HG02973 (cell line): ENCODE data around the gene RICTOR.
"Not testable (repeated sequence)": the region's sequence is repeated elsewhere in the genome, so short reads cannot be mapped to it uniquely, and the experiment has no call there.

ENCODE experiments used
- ATAC-seq: cut with Tn5 transposase; IDR thresholded peaks from one replicate; pipeline ENCODE4 v1.9.1; 2021; ENCODE audit warnings: moderate library complexity; ENCODE audit not compliant: unreplicated experiment

Gene RICTOR

DNA sequence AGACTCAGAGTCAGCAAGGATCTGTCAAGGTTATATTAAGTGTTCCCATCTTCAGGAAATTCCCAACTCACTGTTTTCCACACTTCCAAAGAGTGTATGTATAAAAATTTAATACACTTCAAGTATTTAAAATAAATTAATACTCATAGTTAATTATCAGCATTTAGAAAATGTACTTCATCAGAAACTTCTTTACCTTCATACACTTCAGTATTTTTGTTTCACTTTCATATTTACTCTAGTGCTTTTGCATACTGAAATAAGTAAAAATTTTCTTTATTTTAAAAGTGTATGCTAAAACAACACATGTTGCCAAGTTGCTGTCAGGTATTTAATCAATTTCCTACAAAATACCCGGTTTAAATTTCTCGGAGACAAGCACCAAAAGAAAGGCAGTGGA lies 16.5 kb downstream of the RICTOR start:
- peak; percentile 49 for ATAC-seq

DNA sequence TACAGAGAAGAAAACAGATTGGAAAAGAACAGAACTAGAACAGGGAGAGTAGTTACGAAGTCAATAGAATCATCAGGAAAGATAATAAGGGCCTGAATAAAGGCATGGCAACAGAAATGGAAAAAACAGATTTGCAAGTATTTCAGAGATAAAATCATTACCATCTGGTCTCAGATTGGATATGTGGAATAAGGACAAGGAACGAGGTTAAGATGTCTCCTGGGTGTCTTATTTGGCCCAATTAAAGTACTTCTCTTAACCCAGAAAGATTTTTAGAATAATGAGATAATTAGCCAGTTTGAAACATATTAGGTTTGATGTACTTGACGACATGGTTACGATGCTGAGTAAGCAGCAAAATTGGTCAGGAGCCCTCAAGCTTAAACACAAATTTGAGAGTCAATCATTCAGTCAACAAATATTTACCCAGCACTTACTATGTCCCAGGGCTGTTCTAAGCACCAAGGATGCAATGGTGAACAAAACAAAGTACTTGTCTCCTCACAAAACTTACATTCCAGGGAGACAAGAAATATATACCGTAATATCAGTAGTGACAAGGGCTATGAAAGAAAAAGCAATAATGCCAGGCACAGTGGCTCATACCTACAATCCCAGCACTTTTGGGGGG lies 18.3 kb downstream of the RICTOR start:
- ATAC-seq = no peak

DNA sequence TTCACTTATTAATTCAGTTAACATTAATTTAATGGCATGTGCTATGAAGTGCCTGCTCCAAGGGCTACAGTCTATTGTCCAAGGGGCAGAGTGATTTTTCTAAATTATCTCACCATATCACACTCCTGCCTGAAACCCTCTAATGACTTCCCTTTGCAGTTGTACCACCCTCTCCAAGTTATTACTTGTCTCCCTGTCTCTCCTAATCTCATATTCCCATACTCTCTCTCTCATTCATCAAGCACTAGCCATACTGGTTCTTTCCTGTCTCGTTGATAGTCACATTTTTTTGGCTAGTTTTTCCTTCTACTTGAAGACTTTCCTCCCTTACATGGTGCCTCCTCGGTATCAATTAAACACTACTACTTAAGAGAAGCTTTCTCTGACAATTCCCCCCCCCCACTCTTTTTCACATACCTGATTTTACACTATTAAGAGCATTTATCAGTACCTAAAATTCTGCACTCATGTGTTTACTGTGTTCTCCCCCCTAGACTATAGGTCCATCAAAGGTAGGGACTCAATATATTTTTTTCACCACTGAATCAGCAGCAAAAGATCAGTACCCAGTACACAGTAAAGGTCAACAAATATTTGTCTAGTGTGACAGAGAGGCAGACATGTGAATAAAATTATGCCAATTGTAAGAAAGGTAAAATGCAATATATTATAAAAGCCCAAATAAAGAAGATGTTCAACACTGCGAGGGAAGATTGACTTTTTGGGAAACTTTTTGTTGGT lies 19.0 kb downstream of the RICTOR start:
- ATAC-seq = no peak

DNA sequence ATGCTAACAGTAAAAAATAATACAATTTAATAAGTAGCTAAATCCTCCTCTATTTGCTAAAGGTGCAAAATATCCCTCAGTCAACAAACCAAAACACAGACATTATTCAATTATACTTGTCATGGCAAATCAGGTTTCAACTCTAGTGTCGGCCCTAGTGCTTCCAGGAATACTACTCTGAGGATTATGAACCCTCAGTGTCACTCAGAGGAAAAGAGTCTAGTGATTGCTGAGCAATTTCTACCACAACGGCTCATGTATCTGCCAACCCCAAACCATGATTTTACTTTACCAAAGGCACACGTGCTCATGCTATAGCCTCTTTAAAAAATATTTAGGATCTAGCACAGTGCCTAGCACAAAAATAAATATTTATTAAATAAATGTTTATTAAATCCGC lies 21.0 kb downstream of the RICTOR start:
- ATAC-seq = no peak

DNA sequence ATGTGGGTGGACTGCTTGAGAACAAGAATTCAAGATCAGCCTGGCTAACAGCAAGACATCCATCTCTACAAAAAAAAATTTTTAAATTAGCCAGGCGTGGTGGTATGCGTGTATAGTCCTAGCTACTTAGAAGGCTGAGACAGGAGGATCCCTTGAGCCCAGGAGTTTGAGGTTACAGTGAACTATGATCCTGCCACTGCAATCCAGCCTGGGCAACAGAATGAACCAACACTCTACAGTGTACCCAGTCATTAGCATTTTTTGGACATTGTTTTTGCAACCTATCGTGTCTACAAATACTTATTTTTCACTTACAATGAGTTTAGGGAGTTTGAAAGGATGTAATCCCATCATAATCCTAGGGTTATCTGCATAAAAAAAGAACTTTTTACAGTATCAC lies 22.1 kb downstream of the RICTOR start:
- no peak for ATAC-seq

DNA sequence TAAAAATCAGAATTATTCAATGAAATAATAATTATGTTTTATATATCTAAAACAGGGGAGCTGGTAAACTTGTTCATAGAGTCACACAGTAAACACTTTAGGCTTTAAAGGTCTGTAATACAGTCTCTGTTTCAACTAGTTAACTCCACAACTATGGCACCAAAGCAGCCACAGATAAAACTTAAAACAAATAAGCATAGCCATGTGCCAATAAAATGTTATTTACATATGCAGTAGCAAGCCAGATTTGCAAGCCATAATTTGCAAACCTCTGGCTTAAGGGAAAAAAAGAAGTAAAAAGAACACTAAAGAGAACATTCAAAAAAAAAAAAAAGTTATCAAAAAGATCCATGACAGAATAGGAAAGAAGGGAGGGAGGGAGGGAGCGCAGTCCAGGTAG lies 24.9 kb downstream of the RICTOR start:
- ATAC-seq = no peak

DNA sequence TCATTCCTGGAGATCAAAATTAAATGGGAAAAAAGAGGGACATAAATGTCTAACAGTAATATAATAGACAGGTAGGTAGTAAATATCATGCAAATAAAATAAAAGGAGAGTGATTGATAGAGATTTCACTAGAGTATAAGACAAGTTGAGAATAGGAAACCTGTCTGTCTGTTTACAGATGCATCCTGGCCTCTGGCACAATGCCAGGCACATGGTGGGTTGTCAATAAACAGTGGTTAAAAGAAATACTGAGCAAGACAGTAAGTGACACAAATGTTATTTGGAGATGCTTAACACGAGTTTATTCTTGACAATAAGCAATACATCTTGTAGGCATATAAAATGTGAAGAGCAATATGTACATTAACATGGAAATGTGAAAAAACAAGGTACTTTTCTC lies 33.3 kb downstream of the RICTOR start:
- ATAC-seq = no peak

DNA sequence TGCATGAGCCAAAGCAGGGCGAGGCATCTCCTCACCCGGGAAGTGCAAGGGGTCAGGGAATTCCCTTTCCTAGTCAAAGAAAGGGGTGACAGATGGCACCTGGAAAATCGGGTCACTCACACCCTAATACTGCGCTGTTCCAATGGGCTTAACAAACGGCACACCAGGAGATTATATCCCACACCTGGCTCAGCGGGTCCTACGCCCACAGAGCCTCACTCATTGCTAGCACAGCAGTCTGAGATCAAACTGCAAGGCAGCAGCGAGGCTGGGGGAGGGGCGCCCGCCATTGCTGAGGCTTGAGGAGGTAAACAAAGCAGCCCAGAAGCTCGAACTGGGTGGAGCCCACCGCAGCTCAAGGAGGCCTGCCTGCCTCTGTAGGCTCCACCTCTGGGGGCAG lies 39.7 kb downstream of the RICTOR start:
- not testable (repeated sequence) for ATAC-seq

DNA sequence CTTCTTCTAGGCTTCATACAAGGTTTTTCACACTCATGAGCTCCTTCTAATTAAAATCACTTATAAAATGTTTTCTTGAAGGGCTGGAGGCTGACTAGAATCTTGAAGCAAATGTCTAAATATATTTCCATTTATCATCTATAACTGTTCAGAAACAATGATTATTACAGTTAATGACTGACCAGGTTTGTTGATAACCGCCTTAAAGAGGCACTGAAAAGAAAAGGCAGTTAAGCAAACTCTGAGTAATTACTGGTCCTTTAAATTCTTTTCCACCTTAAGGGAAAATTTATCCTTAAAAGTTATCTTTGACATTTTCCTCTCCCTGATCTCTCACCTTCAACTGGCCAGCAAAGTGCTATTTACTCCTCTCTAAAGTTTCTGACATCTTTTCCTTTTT lies 43.2 kb downstream of the RICTOR start:
- ATAC-seq = no peak

DNA sequence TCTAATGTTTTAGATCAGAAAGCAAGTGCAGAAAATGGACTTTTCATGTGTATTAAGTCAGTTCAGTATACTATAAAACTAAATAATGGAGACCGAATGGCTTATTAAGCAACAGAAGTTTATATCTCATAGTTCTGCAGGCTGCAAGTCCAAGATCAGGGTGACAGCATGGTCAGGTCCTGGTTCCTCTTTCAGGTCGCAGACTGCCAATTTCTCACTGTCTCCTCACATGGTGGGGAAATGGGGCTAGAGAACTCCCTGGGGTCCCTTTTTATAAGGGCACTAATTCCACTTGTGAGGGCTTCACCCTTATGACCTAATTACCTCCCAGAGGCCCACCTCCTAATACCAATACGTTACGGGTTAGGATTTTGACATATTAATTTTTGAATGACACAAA lies 48.7 kb downstream of the RICTOR start:
- ATAC-seq = no peak

DNA sequence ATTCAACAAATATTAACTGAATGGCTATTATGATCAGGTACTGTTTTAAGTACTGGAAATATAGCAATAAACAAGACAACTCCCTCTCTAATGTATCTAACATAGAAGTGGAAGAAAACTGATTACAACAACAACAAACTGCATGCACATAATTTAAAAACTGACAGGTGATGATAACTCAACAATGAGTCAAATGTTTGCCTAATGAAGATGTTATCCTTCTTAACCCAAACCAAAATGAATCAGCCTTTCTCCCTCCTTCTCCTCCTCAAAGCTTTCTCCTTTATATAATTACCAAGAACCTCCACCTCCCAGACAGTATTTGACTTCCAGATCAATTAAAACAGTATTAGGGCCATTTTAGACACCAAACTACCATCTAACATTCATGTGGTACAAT lies 49.3 kb downstream of the RICTOR start:
- ATAC-seq = no peak

DNA sequence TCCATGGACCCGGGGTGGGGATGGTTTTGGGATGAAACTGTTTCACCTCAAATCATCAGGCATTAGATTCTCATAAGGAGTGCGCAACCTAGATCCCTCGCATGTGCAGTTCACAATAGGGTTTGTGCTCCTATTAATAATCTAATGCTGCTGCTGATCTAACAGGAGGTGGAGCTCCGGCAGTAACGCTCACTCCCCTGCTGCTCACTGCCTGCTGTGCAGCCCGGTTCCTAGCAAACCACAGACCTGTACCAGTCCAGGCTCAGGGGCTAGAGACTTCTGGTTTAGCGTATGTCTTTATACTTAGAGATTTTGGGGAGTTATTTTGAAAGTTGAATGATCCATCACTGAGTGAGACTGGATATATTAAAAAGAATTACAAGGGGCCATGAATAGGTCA lies 50.2 kb downstream of the RICTOR start:
- ATAC-seq = no peak

DNA sequence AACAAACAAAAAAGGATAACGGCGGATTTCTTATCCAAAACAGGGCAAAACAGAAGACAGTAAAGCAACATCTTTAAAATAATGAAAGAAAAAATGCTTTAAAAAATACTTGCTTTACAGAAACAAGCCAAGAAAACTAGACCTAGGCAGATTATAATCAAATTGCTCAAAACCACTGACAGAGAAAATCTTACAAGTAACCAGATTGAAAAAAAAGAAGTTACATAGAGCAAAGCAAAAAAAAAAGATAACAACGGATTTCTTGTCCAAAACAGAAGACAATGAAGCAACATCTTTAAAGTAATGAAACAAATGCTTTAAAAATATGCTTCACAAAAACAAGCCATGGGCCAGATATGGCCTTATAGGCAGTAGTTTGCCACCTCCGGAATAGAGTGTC lies 51.1 kb downstream of the RICTOR start:
- ATAC-seq = no peak

DNA sequence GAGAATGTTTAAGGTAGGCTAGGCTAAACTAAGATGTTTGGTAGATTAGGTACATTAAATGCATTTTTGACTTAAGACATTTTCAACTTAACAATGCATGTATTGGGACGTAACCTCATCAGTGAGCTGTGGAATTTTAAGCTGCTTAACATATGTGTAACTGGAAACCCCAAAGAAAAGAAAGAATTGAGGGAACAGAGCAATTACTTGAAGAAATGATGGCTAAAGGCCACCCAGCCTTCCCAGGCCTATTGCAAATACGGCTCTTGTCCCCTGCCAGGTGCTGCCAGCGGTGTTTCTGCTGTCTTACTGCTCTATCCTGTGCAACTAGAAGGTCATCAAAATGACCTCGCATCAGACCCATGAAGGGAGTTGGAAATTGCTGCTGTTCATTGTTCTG lies 52.0 kb downstream of the RICTOR start:
- ATAC-seq = no peak

DNA sequence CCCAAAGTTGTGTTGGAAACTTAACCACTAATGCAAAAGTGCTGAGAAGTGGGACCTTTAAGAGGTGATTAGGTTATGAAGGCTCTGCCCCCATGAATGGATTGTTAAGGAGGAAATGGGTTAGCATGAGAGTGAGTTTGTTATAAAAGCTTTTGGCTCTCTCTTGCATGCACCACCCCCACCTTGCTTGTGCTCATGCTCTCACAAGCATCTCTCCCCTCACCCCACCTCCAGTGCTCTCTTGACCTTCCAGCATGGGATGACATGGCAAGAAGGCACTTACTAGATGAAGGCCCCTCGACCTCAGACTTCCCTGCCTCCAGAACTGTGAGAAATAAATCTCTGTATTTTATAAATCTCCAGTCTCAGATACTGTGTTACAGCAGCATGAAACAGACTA lies 52.8 kb downstream of the RICTOR start:
- no peak for ATAC-seq

DNA sequence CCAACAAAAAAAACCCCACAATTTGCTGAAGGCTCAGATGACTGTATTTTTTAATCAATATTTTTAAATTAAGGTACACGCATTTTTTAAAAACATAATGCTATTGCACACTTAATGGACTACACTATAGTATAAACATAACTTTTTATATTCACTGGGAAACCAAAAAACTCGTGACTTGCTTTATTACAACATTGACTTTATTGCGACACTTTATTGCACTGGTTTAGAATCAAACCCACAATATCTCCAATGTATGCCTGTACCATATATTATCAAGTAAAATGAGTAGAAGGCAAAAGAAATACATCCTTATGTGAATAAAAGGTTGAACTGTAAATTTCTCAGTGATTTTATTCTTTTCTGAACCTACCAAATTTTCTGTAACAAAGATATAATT lies 53.7 kb downstream of the RICTOR start:
- no peak for ATAC-seq

DNA sequence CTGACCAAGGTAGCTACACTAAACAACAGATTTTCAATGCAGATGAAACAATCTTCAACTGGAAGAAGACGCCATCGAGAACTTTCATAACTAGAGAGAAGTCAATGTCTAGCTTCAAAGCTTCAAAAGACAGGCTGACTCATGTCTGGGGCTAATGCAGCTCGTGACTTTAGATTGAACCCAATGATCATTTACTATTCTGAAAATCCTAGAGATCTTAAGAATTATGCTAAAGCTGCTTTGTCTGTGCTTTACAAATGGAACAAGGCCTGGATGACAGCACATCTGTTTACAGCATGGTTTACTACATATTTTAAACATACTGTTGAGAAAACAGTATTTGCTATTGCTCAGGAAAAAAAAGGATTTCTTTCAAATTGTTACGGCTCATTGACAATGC lies 54.9 kb downstream of the RICTOR start:
- no peak for ATAC-seq

DNA sequence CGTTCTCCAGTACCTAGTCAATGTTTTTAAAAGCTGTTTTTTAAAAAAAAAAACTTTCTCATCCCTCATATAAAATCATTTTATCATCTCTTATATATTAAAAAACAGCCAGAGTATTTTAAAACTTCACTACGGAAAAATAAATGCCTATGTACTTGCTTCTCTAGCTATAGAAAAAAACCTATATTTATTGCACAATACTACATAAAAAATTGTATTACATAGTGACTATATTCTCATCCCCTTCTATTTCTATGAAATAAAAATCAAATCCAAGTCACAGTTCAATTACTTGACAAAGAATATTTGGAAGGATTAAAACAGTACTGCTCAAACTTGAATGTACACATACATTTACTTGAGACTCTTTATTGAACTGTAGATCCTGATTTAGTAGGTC lies 56.7 kb downstream of the RICTOR start:
- no peak for ATAC-seq

DNA sequence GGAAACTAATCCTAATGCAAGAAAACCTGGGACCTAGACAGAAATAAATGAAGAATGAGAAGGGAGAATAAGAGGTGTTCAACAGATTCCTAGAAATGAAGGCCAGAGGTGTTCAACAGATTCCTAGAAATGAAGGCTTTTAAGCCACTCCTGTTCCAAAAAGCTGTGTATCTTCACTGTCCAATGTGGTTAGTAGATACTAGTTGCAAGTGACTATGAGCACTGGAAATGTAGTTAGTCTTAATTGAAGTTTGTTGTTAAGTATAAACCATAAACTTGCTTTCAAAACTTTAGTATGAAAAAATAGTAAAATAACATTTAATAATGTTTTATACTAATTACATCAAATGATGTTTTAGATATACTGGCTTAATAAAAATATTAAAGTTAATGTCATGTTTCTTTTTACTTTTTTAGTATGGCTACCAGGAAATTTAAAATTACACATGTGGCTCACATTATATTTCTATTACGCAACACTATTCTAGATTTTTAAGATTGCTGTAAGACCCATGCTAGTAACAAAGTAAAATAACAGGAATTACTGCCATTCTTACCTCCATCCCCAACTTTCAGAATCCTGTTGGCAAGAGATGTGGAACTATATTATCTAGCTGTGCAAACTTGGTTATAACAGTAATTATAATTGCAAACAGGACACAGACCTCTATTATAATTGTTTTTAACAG lies 57.5 kb downstream of the RICTOR start:
- no peak for ATAC-seq

DNA sequence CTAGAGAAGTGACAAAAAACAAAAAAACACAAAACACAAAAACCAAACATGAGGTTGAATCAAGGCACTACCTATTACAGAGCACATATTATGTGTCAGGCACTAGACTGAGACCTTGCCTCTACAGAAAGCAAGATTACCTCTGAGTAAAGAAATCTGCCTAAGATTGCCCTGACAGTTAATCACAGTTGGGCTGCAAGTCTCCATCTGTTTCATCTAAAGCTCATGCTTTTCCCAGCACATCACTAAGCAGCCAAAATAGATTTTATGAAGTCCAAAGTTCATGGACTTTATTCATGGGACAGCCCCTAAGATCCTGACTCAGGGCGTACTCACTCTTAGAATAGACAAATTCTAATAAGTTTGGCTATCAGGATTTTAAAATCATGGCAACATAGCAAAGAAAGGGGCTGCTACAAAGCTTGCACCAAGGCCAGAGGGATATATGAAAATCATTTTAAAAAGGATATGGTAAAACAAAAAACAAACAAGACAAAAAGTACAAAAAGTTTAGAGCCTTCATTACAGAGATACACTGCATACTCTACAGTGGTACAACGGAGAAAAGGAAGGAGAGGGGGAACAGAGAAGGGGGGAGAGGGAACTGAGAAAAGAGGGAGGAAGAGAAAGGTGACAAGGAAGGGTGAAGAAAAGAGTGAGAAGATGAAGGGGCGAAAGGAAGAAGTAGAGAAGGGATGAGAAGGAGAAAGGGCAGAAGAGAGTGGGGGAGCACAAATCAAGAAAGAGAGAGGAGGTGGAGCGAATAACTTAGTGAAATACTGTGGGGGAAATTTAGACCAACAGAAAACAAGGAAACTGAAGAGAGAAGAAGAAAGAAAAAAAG lies 58.2 kb downstream of the RICTOR start:
- ATAC-seq = no peak

DNA sequence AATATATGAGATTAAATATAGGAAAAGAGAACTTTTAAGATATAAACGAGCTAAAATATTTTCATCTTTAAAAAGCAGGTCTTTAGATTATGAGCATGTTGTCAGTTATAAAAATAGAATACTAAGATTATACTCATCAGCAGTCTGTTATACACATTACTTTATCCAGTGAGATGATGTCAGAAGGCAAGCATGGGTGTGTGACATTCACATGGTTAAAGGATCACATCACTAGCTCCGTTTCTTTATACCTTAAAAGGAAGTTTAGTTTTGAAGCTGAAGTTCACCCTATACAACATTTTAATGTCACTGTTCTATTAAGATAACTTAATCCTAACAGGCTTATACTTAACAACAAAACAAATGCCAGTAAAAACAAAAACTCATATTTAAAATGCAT lies 59.6 kb downstream of the RICTOR start:
- no peak for ATAC-seq
